ENCODE data around the gene ADGRE1.

GRCh38 chr19:6988257-6988656, 100.9 kb downstream of the ADGRE1 start:
- TF ChIP-seq, protein P1, sequence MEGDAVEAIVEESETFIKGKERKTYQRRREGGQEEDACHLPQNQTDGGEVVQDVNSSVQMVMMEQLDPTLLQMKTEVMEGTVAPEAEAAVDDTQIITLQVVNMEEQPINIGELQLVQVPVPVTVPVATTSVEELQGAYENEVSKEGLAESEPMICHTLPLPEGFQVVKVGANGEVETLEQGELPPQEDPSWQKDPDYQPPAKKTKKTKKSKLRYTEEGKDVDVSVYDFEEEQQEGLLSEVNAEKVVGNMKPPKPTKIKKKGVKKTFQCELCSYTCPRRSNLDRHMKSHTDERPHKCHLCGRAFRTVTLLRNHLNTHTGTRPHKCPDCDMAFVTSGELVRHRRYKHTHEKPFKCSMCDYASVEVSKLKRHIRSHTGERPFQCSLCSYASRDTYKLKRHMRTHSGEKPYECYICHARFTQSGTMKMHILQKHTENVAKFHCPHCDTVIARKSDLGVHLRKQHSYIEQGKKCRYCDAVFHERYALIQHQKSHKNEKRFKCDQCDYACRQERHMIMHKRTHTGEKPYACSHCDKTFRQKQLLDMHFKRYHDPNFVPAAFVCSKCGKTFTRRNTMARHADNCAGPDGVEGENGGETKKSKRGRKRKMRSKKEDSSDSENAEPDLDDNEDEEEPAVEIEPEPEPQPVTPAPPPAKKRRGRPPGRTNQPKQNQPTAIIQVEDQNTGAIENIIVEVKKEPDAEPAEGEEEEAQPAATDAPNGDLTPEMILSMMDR (conservative IDR thresholded peaks at IDR 0.05; ENCODE audit: low read length), result no peak
- TF ChIP-seq EZH2phosphoT487 (IDR thresholded peaks at IDR 0.05; ENCODE audit: borderline replicate concordance, low read depth, low read length), result no peak

All from OCI-LY7 (cell line).